Measurements from ENCODE around the gene MYH4.

The MYH4 gene

DNA sequence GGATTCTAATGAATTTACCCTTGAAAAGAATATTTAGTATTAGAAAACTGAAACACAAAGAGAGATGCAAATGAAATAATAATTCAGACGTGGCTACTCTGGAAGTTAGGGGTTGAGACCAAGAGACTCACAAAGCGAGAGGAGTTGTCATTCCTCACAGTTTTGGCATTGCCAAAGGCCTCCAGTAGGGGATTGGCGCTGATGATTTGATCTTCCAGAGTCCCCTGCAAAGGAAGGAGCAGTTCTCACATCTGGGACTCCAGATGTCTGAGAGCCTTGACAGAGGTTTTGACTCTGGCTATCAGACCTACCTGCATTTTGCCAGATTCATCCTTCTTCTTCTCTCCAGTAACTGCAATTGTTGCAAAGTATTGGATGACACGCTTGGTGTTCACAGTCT lies 54.2 kb downstream of the MYH4 start:
- H3K27ac Mint-ChIP-seq (ENCODE audit: low read depth): no peak overlapping the region
- H3K4me3 Mint-ChIP-seq: no peak overlapping the region
- H3K4me1 Mint-ChIP-seq: no peaks in the 10 kb centered on the region
- ATAC-seq (replicated peaks; ENCODE audit: extremely low read depth, poor library complexity, severe bottlenecking) (no peak), DNase-seq (ENCODE audit: low spot score in 2 of 2) (no peak)
- no peaks in the 10 kb centered on the region for H3K36me3 Mint-ChIP-seq (ENCODE audit: insufficient read depth)
- H3K27me3 Mint-ChIP-seq: peaks cover 22% of the 10 kb centered on the region
- no peaks in the 10 kb centered on the region for H3K9me3 Mint-ChIP-seq

- Mint-ChIP-seq H3K4me3 (no peak overlapping the region), H3K27ac (ENCODE audit: low read depth) (no peak overlapping the region), H3K36me3 (ENCODE audit: insufficient read depth) (no peaks in the 10 kb centered on the region), H3K27me3 (peaks cover 22% of the 10 kb centered on the region), H3K4me1 (no peaks in the 10 kb centered on the region), H3K9me3 (no peaks in the 10 kb centered on the region)
- DNase-seq (ENCODE audit: low spot score in 2 of 2): no peak
- no peak for ATAC-seq (replicated peaks; ENCODE audit: extremely low read depth, poor library complexity, severe bottlenecking)
Observed at GRCh38 chr17:10403589-10403988, 65.8 kb downstream of the MYH4 start.

GRCh38 chr17:10398352-10398751 lies 71.0 kb downstream of the MYH4 start:
- no peaks in the 10 kb centered on the region for H3K36me3 Mint-ChIP-seq (ENCODE audit: insufficient read depth)
- no peaks in the 10 kb centered on the region for H3K4me1 Mint-ChIP-seq
- peaks cover 32% of the 10 kb centered on the region for H3K27me3 Mint-ChIP-seq
- ATAC-seq (replicated peaks; ENCODE audit: extremely low read depth, poor library complexity, severe bottlenecking): no peak
- no peaks in the 10 kb centered on the region for H3K9me3 Mint-ChIP-seq
- H3K27ac Mint-ChIP-seq (ENCODE audit: low read depth): no peak overlapping the region
- no peak overlapping the region for H3K4me3 Mint-ChIP-seq
- no peak for DNase-seq (ENCODE audit: low spot score in 2 of 2)

DNA sequence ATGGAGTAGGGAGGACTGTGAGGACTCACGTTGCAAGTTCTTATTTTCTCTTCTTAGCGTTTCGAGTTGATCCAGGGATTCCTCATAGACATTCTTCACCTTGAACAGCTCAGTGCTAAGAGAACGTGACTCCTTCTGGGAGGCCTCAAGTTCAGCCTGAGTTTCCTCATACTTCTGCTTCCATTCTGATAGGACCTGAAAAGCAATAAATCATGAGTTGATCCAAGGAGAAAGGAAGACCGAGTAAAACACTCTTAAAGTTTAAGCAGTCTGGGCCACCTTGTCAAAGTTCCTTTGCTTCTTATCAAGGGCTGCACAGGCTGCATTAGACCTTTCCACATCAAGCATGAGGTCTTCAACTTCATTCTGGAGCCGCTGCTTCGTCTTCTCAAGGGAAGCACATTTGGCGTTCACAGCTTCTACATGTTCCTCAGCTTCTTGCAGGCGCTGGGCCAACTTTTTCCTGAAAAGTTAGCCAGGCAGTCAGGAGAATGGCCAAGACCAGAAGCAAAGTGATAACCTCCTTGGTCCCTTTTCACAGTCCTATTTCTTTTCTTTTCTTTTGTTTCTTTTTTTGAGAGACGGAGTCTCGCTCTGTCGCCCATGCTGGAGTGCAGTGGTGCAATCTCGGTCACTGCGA lies 72.7 kb downstream of the MYH4 start:
- DNase-seq (ENCODE audit: low spot score in 2 of 2): no peak
- no peaks in the 10 kb centered on the region for H3K4me1 Mint-ChIP-seq

GRCh38 chr17:10394201-10394887 lies 75.0 kb downstream of the MYH4 start:
- ATAC-seq (replicated peaks; ENCODE audit: extremely low read depth, poor library complexity, severe bottlenecking) (no peak), DNase-seq (ENCODE audit: low spot score in 2 of 2) (no peak)
- Mint-ChIP-seq H3K4me3 (no peak overlapping the region), H3K36me3 (ENCODE audit: insufficient read depth) (no peaks in the 10 kb centered on the region), H3K4me1 (no peaks in the 10 kb centered on the region), H3K9me3 (no peaks in the 10 kb centered on the region), H3K27ac (ENCODE audit: low read depth) (no peak overlapping the region), H3K27me3 (peaks cover 41% of the 10 kb centered on the region)

More for the DNA sequence above, 72.7 kb downstream of the MYH4 start:
- no peak for ATAC-seq (replicated peaks; ENCODE audit: extremely low read depth, poor library complexity, severe bottlenecking)
- Mint-ChIP-seq H3K27me3 (peaks cover 41% of the 10 kb centered on the region), H3K9me3 (no peaks in the 10 kb centered on the region), H3K27ac (ENCODE audit: low read depth) (no peak overlapping the region), H3K36me3 (ENCODE audit: insufficient read depth) (no peaks in the 10 kb centered on the region), H3K4me3 (no peak overlapping the region)

Data from central memory CD8-positive, alpha-beta T cell (primary cell).